Calu3 (cell line): ENCODE results near the gene CCNB1IP1. TPM values are rescaled to one million over a fixed set of nuclear protein-coding genes. Genes with fewer than 3 reads are reported as not detected.
"Not testable (repeated sequence)": the region's sequence is repeated elsewhere in the genome, so short reads cannot be mapped to it uniquely, and the experiment has no call there.

Source experiments
- BruUV-seq: library from RNA; stranded (reverse); fragments of 400-500 nt; replicated peaks from 2 replicates; lab custom pipeline; 2021; lab: Mats Ljungman, UMichigan
- CTCF ChIA-PET: fragments of 300-600 bp; sonication (Branson Sonifier 250); formaldehyde crosslinking; loops from one replicate; lab custom pipeline; 2022; ENCODE audit warnings: antibody characterized with exemption; lab: Charles Lee
- DNase-seq: peaks from one replicate; pipeline ENCODE4 v3.0.0; 2022
- H3K27ac Mint-ChIP-seq: one replicate; pipeline ENCODE4 v1.8.0; 2022; ENCODE audit warnings: mixed read lengths; ENCODE audit not compliant: unreplicated experiment
- H3K27me3 Mint-ChIP-seq: one replicate; pipeline ENCODE4 v1.8.0; 2022; ENCODE audit warnings: mixed read lengths; ENCODE audit not compliant: unreplicated experiment
- H3K36me3 Mint-ChIP-seq: one replicate; pipeline ENCODE4 v1.8.0; 2022; ENCODE audit warnings: mild to moderate bottlenecking, moderate library complexity, mixed read lengths; ENCODE audit not compliant: insufficient read depth, unreplicated experiment
- H3K4me1 Mint-ChIP-seq: one replicate; pipeline ENCODE4 v1.8.0; 2022; ENCODE audit warnings: mild to moderate bottlenecking, low read depth, mixed read lengths; ENCODE audit not compliant: unreplicated experiment
- H3K4me3 Mint-ChIP-seq: one replicate; pipeline ENCODE4 v1.8.0; 2022; ENCODE audit warnings: mild to moderate bottlenecking, low read depth, moderate library complexity, mixed read lengths; ENCODE audit not compliant: unreplicated experiment
- H3K9me3 Mint-ChIP-seq: one replicate; pipeline ENCODE4 v1.8.0; 2022; ENCODE audit warnings: low read depth, mixed read lengths; ENCODE audit not compliant: unreplicated experiment
- CTCF ChIP-seq: fragments of 200-600 bp; IDR thresholded peaks from one replicate; pipeline ENCODE4 v1.8.0; 2022; ENCODE audit warnings: antibody characterized with exemption; ENCODE audit not compliant: unreplicated experiment
- intact Hi-C: fragments of 100-400 bp; cut with micrococcal nuclease; formaldehyde crosslinking; loops from one replicate; pipeline ENCODE4 v1.10.0; 2022; ENCODE audit not compliant: unreplicated experiment
- total RNA-seq: library from RNA; stranded (reverse); gene quantifications from 2 replicates; pipeline ENCODE4 v1.2.3, GENCODE V29; 2022

The CCNB1IP1 gene
- total RNA-seq, 1 experiment from 2014 or later = 39.0 TPM

GRCh38 chr14:20277409-20277808 is 55.7 kb downstream of the CCNB1IP1 start:
- Mint-ChIP-seq H3K27me3 (no peaks in the 10 kb centered on the region), H3K4me3 (no peak overlapping the region), H3K9me3 (peaks cover 13% of the 10 kb centered on the region), H3K4me1 (no peaks in the 10 kb centered on the region), H3K36me3 (peaks cover 6% of the 10 kb centered on the region), H3K27ac (no peak overlapping the region)
- TF ChIP-seq CTCF = no peak
- BruUV-seq = no TSS peak
- DNase-seq = no peak
- CTCF ChIA-PET = no interaction called here
- intact Hi-C loops = no loop called here

DNA sequence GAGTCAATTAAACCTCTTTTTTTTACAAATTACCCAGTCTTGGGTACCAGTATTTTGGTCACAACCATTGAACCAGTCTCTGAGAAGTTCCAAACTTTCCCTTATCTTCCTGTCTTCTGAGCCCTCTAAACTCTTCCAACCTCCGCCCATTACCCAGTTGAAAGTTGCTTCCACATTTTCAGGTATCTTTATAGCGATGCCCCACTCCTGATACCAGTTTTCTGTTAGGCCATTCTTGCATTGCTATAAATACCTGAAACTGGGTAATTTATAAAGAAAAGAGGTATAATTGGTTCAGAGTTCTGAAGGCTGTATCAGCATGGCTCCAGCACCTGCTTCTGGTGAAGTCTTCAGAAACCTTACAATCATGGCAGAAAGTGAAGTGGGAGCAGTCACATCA is 59.0 kb downstream of the CCNB1IP1 start:
- BruUV-seq = no TSS peak
- Mint-ChIP-seq H3K36me3 (no peaks in the 10 kb centered on the region), H3K4me1 (no peaks in the 10 kb centered on the region), H3K27me3 (no peaks in the 10 kb centered on the region), H3K9me3 (peaks cover 20% of the 10 kb centered on the region), H3K27ac (no peak overlapping the region), H3K4me3 (no peak overlapping the region)
- CTCF ChIA-PET = no interaction called here
- TF ChIP-seq CTCF = no peak
- no peak for DNase-seq
- intact Hi-C loops = no loop called here

DNA sequence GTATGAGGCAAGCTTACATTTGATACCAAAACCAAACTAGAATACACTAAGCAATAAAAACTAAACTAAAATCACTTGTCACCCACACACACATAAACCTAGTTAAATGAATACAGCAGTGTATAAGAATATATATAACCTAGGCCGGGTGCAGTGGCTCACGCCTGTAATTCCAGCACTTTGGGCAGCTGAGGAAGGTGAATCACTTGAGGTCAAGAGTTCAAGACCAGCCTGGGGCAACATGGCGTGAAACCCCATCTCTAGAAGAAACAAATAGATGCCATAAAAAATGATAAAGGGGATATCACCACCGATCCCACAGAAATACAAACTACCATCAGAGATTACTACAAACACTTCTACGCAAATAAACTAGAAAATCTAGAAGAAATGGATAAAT is 68.7 kb downstream of the CCNB1IP1 start:
- intact Hi-C loops, H3K4me3 Mint-ChIP-seq, H3K27me3 Mint-ChIP-seq, H3K36me3 Mint-ChIP-seq, BruUV-seq, H3K27ac Mint-ChIP-seq, DNase-seq, H3K4me1 Mint-ChIP-seq, H3K9me3 Mint-ChIP-seq, CTCF ChIA-PET: not testable (repeated sequence)

- Mint-ChIP-seq H3K4me3 (no peak overlapping the region), H3K4me1 (no peaks in the 10 kb centered on the region), H3K27ac (no peak overlapping the region), H3K27me3 (no peaks in the 10 kb centered on the region), H3K9me3 (no peaks in the 10 kb centered on the region), H3K36me3 (no peaks in the 10 kb centered on the region)
- no peak for DNase-seq
- CTCF ChIA-PET = no interaction called here
- BruUV-seq = no TSS peak
- intact Hi-C loops = no loop called here
- no peak for TF ChIP-seq CTCF
Observed at GRCh38 chr14:20262642-20263128, 70.4 kb downstream of the CCNB1IP1 start.

Other genes starting within 250 kb of the CCNB1IP1 start
- not detected in 2 replicates for gene OR4K17, start 222.5 kb downstream of the CCNB1IP1 start, total RNA-seq
- gene OR4N5, start 194.5 kb downstream of the CCNB1IP1 start, total RNA-seq = not detected in 2 replicates
- gene OR11G2, start 142.4 kb downstream of the CCNB1IP1 start, total RNA-seq = not detected in 2 replicates
- not detected in 2 replicates for gene OR11H6, start 109.6 kb downstream of the CCNB1IP1 start, total RNA-seq
- gene OR11H7, start 104.3 kb downstream of the CCNB1IP1 start, total RNA-seq = not detected in 2 replicates
- not detected in 2 replicates for gene OR11H4, start 94.0 kb downstream of the CCNB1IP1 start, total RNA-seq
- 20.6 and 28.2 TPM in 2 replicates for gene TTC5, start 27.3 kb downstream of the CCNB1IP1 start, total RNA-seq
- 28.6 and 30.5 TPM in 2 replicates for gene PARP2, start 10.4 kb upstream of the CCNB1IP1 start, total RNA-seq
- gene TEP1, start 80.2 kb upstream of the CCNB1IP1 start, total RNA-seq = 30.4 and 32.5 TPM in 2 replicates
- not detected in 2 replicates for gene KLHL33, start 102.9 kb upstream of the CCNB1IP1 start, total RNA-seq
- 46.2 and 54.3 TPM in 2 replicates for gene OSGEP, start 121.5 kb upstream of the CCNB1IP1 start, total RNA-seq
- gene APEX1, start 121.9 kb upstream of the CCNB1IP1 start, total RNA-seq = 205 TPM in 2 replicates
- gene PIP4P1, start 128.2 kb upstream of the CCNB1IP1 start, total RNA-seq = 27.0 and 33.8 TPM in 2 replicates
- gene PNP, start 136.1 kb upstream of the CCNB1IP1 start, total RNA-seq = 81.3 and 94.9 TPM in 2 replicates
- 0.54 and 0.61 TPM in 2 replicates for gene RNASE10, start 172.3 kb upstream of the CCNB1IP1 start, total RNA-seq
- not detected in 2 replicates for gene RNASE9, start 227.8 kb upstream of the CCNB1IP1 start, total RNA-seq